GM23338 (cell line): ENCODE data around the gene ZC2HC1B. TPM values are rescaled to one million over a fixed set of nuclear protein-coding genes. Genes with fewer than 3 reads are reported as not detected.
A peak's percentile ranks its signal among the peaks of the same experiment; 100 is the strongest.

ENCODE experiments used
- ATAC-seq: fragments of 200-7000 bp; cut with Tn5 transposase; 3 replicates; pipeline ENCODE4 v1.9.1; 2020
- DNase-seq: peaks from one replicate; pipeline ENCODE4 v3.0.0-alpha.2; 2015; ENCODE audit warnings: low spot score
- H2AFZ ChIP-seq: fragments of 200-600 bp; sonication (generic); 2 replicates; pipeline ENCODE4 v1.8.0; 2016; ENCODE audit warnings: antibody characterized with exemption, mild to moderate bottlenecking, moderate library complexity
- H3F3A ChIP-seq: fragments of 200-600 bp; sonication (generic); replicated peaks from 2 replicates; pipeline ENCODE4 v1.8.0; 2017; ENCODE audit warnings: antibody characterized with exemption, mixed run types, low read depth
- H3K27ac ChIP-seq: fragments of 200-600 bp; sonication (generic); 2 replicates; pipeline ENCODE4 v1.6.1; 2016; ENCODE audit warnings: low read depth
- H3K27me3 ChIP-seq: fragments of 200-600 bp; sonication (generic); 2 replicates; pipeline ENCODE4 v1.8.0; 2016; ENCODE audit warnings: mild to moderate bottlenecking, mixed run types, moderate library complexity; ENCODE audit not compliant: insufficient read depth
- H3K36me3 ChIP-seq: fragments of 200-600 bp; sonication (generic); 2 replicates; pipeline ENCODE4 v1.8.0; 2016; ENCODE audit warnings: mild to moderate bottlenecking; ENCODE audit not compliant: insufficient read depth
- H3K4me1 ChIP-seq: fragments of 200-600 bp; sonication (generic); 2 replicates; pipeline ENCODE4 v1.8.0; 2016; ENCODE audit warnings: mild to moderate bottlenecking, moderate library complexity; ENCODE audit not compliant: insufficient read depth
- H3K4me2 ChIP-seq: fragments of 200-600 bp; sonication (generic); 2 replicates; pipeline ENCODE4 v1.7.1; 2017; ENCODE audit warnings: mixed run types
- H3K4me3 ChIP-seq: fragments of 200-600 bp; sonication (generic); 2 replicates; pipeline ENCODE4 v1.6.1; 2016; ENCODE audit warnings: mixed run types
- H3K79me2 ChIP-seq: fragments of 200-600 bp; sonication (generic); replicated peaks from 2 replicates; pipeline ENCODE4 v1.8.0; 2017; ENCODE audit warnings: mild to moderate bottlenecking; ENCODE audit not compliant: insufficient read depth
- H3K9me2 ChIP-seq: fragments of 200-600 bp; sonication (generic); 2 replicates; pipeline ENCODE4 v1.8.0; 2017; ENCODE audit not compliant: insufficient read depth
- H4K20me1 ChIP-seq: fragments of 200-600 bp; sonication (generic); replicated peaks from 2 replicates; pipeline ENCODE4 v1.8.0; 2017; ENCODE audit warnings: mild to moderate bottlenecking; ENCODE audit not compliant: insufficient read depth
- H3K27ac Mint-ChIP-seq: 2 replicates; pipeline ENCODE4 v1.8.0; 2020; ENCODE audit warnings: inconsistent platforms, mild to moderate bottlenecking, moderate library complexity, mixed read lengths
- H3K27me3 Mint-ChIP-seq: 3 replicates; pipeline ENCODE4 v1.8.0; 2022; ENCODE audit warnings: low read depth, mild to moderate bottlenecking, moderate library complexity, mixed read lengths, inconsistent platforms; ENCODE audit not compliant: insufficient read depth, poor library complexity
- H3K36me3 Mint-ChIP-seq: 3 replicates; pipeline ENCODE4 v1.8.0; 2021; ENCODE audit warnings: low read depth, mild to moderate bottlenecking, inconsistent platforms, moderate library complexity, mixed read lengths
- H3K4me1 Mint-ChIP-seq: 3 replicates; pipeline ENCODE4 v1.8.0; 2020; ENCODE audit warnings: mild to moderate bottlenecking, inconsistent platforms, mixed read lengths
- H3K4me3 Mint-ChIP-seq: 3 replicates; pipeline ENCODE4 v1.8.0; 2021; ENCODE audit warnings: moderate library complexity, mild to moderate bottlenecking, inconsistent platforms, mixed read lengths
- H3K9me3 Mint-ChIP-seq: 3 replicates; pipeline ENCODE4 v1.8.0; 2020; ENCODE audit warnings: moderate library complexity, mild to moderate bottlenecking, inconsistent platforms, mixed read lengths
- ETS1 ChIP-seq: IDR thresholded peaks from 2 replicates; pipeline ENCODE4 v1.6.1; 2016; ENCODE audit warnings: antibody characterized with exemption
- EZH2 ChIP-seq: fragments of 200-600 bp; sonication (generic); IDR thresholded peaks from one replicate; pipeline ENCODE4 v1.8.0; 2017; ENCODE audit warnings: antibody characterized with exemption, mild to moderate bottlenecking, low read depth; ENCODE audit not compliant: unreplicated experiment
- POLR2AphosphoS5 ChIP-seq: IDR thresholded peaks from 2 replicates; pipeline ENCODE4 v1.6.1; 2016; ENCODE audit warnings: antibody characterized with exemption, low read depth
- ZNF114 ChIP-seq: fragments of 250-450 bp; sonication (Bioruptor Pico); IDR thresholded peaks from 2 replicates; pipeline ENCODE4 v1.5.0; 2020; ENCODE audit warnings: mild to moderate bottlenecking, moderate library complexity
- polyA plus RNA-seq: library from polyadenylated mRNA; unstranded; fragments of >200 nt; fragmentation: Nextera tagmentation; extraction: Ambion mirVana; gene quantifications from 2 replicates; pipeline ENCODE4 v1.2.1, GENCODE V29; 2016
- total RNA-seq: library from RNA; depleted of rRNA; stranded (reverse); fragments of >200 nt; shearing (Covaris generic); gene quantifications from 2 replicates; pipeline ENCODE4 v1.2.3, GENCODE V29; 2014
- TF ChIP-seq, protein P1 (sequence below): fragments of 250-450 bp; sonication (Bioruptor Pico); IDR thresholded peaks from 2 replicates; pipeline ENCODE4 v1.5.0; 2020; ENCODE audit warnings: mild to moderate bottlenecking, moderate library complexity
- TF ChIP-seq, protein P2 (sequence below), 2 experiments: fragments of 200-600 bp in 1 of 2; sonication (generic) in 1 of 2; conservative IDR thresholded peaks; 2 replicates each; pipeline versions ENCODE4 v1.5.1 to v1.6.1; 2016 to 2017; ENCODE audit warnings: antibody characterized with exemption in 2 of 2, low read depth in 2 of 2, mild to moderate bottlenecking in 2 of 2, moderate library complexity in 1 of 2

Gene ZC2HC1B
- total and polyA plus RNA-seq, 2 experiments from 2014 or later = not detected

DNA sequence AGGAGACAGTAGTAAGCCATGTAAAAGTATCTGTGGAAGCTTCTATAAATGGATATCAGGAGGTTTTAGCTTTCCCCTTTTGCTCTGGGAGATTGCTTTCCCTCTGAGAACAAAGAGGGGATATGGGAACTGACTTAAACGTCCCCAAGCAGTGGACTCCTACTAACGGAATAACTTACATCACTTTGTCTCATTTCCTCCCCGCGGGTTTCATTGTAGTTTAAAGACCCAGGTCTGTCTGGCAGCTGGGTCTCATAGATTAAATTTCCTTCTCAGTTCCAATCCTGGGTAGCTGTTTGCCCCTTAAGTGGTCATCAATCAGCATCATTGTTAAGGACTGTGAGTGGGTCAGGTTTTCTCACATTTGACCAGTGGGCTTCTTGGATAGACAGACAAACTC, 75.1 kb downstream of the ZC2HC1B start (continued):
- TF ChIP-seq, protein P1, sequence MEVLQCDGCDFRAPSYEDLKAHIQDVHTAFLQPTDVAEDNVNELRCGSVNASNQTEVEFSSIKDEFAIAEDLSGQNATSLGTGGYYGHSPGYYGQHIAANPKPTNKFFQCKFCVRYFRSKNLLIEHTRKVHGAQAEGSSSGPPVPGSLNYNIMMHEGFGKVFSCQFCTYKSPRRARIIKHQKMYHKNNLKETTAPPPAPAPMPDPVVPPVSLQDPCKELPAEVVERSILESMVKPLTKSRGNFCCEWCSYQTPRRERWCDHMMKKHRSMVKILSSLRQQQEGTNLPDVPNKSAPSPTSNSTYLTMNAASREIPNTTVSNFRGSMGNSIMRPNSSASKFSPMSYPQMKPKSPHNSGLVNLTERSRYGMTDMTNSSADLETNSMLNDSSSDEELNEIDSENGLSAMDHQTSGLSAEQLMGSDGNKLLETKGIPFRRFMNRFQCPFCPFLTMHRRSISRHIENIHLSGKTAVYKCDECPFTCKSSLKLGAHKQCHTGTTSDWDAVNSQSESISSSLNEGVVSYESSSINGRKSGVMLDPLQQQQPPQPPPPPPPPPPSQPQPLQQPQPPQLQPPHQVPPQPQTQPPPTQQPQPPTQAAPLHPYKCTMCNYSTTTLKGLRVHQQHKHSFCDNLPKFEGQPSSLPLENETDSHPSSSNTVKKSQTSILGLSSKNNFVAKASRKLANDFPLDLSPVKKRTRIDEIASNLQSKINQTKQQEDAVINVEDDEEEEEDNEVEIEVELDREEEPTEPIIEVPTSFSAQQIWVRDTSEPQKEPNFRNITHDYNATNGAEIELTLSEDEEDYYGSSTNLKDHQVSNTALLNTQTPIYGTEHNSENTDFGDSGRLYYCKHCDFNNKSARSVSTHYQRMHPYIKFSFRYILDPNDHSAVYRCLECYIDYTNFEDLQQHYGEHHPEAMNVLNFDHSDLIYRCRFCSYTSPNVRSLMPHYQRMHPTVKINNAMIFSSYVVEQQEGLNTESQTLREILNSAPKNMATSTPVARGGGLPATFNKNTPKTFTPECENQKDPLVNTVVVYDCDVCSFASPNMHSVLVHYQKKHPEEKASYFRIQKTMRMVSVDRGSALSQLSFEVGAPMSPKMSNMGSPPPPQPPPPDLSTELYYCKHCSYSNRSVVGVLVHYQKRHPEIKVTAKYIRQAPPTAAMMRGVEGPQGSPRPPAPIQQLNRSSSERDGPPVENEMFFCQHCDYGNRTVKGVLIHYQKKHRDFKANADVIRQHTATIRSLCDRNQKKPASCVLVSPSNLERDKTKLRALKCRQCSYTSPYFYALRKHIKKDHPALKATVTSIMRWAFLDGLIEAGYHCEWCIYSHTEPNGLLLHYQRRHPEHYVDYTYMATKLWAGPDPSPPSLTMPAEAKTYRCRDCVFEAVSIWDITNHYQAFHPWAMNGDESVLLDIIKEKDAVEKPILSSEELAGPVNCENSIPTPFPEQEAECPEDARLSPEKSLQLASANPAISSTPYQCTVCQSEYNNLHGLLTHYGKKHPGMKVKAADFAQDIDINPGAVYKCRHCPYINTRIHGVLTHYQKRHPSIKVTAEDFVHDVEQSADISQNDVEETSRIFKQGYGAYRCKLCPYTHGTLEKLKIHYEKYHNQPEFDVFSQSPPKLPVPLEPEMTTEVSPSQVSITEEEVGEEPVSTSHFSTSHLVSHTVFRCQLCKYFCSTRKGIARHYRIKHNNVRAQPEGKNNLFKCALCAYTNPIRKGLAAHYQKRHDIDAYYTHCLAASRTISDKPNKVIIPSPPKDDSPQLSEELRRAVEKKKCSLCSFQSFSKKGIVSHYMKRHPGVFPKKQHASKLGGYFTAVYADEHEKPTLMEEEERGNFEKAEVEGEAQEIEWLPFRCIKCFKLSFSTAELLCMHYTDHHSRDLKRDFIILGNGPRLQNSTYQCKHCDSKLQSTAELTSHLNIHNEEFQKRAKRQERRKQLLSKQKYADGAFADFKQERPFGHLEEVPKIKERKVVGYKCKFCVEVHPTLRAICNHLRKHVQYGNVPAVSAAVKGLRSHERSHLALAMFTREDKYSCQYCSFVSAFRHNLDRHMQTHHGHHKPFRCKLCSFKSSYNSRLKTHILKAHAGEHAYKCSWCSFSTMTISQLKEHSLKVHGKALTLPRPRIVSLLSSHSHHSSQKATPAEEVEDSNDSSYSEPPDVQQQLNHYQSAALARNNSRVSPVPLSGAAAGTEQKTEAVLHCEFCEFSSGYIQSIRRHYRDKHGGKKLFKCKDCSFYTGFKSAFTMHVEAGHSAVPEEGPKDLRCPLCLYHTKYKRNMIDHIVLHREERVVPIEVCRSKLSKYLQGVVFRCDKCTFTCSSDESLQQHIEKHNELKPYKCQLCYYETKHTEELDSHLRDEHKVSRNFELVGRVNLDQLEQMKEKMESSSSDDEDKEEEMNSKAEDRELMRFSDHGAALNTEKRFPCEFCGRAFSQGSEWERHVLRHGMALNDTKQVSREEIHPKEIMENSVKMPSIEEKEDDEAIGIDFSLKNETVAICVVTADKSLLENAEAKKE (CRISPR knock-in tag) = no peak
- TF ChIP-seq EZH2 = no peak
- no peak for TF ChIP-seq ZNF114 (CRISPR knock-in tag)
- no peak for TF ChIP-seq ETS1

DNA sequence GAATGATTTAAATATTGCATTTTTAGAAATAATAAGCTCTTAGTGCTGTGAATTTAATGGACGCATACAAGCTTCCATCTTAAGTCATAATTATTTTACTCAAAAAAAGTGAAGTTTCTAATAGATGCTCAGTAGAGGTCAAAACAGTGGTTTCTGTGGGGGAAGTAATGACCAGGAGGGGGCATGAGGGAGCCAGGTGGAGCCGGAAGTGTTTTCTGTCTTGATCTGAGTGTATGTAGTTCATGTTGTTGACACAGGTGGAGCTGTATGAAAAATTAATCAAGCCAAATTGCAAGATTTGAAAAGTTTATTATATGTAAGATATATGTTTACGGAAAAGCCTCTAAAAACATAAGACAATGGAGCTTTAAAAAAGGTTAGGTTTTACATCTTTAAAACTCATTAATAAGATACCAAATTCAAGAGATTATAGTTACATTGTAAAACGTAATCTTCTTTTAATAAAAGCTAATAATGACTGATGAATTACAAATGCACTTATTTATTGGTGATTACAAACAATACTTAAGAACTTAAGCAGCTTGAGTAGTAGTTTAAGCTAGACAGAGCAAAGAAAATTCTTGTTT, 75.8 kb downstream of the ZC2HC1B start:
- ATAC-seq = peak; percentile 22
- Mint-ChIP-seq H3K27ac (no peak overlapping the region), H3K4me1 (peaks cover 38% of the 10 kb centered on the region)

More for the DNA sequence above, 75.8 kb downstream of the ZC2HC1B start:
- H3K27me3 ChIP-seq = peaks cover 25% of the 10 kb centered on the region
- TF ChIP-seq, protein P1 (CRISPR knock-in tag) = no peak
- TF ChIP-seq, protein P2, sequence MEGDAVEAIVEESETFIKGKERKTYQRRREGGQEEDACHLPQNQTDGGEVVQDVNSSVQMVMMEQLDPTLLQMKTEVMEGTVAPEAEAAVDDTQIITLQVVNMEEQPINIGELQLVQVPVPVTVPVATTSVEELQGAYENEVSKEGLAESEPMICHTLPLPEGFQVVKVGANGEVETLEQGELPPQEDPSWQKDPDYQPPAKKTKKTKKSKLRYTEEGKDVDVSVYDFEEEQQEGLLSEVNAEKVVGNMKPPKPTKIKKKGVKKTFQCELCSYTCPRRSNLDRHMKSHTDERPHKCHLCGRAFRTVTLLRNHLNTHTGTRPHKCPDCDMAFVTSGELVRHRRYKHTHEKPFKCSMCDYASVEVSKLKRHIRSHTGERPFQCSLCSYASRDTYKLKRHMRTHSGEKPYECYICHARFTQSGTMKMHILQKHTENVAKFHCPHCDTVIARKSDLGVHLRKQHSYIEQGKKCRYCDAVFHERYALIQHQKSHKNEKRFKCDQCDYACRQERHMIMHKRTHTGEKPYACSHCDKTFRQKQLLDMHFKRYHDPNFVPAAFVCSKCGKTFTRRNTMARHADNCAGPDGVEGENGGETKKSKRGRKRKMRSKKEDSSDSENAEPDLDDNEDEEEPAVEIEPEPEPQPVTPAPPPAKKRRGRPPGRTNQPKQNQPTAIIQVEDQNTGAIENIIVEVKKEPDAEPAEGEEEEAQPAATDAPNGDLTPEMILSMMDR (conservative IDR thresholded peaks at IDR 0.05; ENCODE audit: low read depth in 2 of 2) = peak; percentile 82 to 98
- no peak for TF ChIP-seq POLR2AphosphoS5
- H3K4me2 ChIP-seq = no peak overlapping the region
- H2AFZ ChIP-seq = no peak overlapping the region
- peaks cover 24% of the 10 kb centered on the region for H3K4me1 ChIP-seq
- no peaks in the 10 kb centered on the region for H3K79me2 ChIP-seq
- H3K27ac ChIP-seq = no peak overlapping the region
- H3K36me3 ChIP-seq = no peaks in the 10 kb centered on the region
- Mint-ChIP-seq H3K27me3 (peaks cover 12% of the 10 kb centered on the region), H3K9me3 (no peaks in the 10 kb centered on the region), H3K4me3 (no peak overlapping the region), H3K36me3 (no peaks in the 10 kb centered on the region)
- H3K4me3 ChIP-seq = no peak overlapping the region
- DNase-seq = peak; percentile 78
- H4K20me1 ChIP-seq = no peaks in the 10 kb centered on the region
- H3F3A ChIP-seq = no peaks in the 10 kb centered on the region
- peaks cover 2% of the 10 kb centered on the region; the same call in 1 of the 2 replicates for H3K9me2 ChIP-seq
